Measurements from ENCODE around the gene ISOC2. TPM values are rescaled to one million over a fixed set of nuclear protein-coding genes. Genes with fewer than 3 reads are reported as not detected.

The ISOC2 gene
- total RNA-seq, 1 experiment from 2014 or later: 185 TPM

GRCh38 chr19:55485439-55486011 is 24.1 kb upstream of the ISOC2 start:
- peak overlapping the region; percentile 80 for H3K4me3 ChIP-seq (ENCODE audit: insufficient read depth, low read depth, low read length)
- no peaks in the 10 kb centered on the region for H3K27me3 ChIP-seq (ENCODE audit: control insufficient read depth, insufficient read depth, low read length)
- no peaks in the 10 kb centered on the region for H3K36me3 ChIP-seq (replicated peaks; ENCODE audit: control insufficient read depth, insufficient read depth, low read length)
- DNase-seq: no peak

GRCh38 chr19:55484593-55485438 is 23.4 kb upstream of the ISOC2 start, which contains the start of gene NAT14:
Gene NAT14 (plus strand): TSS chr19:55485188. CDS start chr19:55485709, 521 bp downstream.
- H3K4me3 ChIP-seq (ENCODE audit: insufficient read depth, low read depth, low read length): peak within 1 kb of the TSS; percentile 80
- no peaks in the 10 kb centered on the region for H3K36me3 ChIP-seq (replicated peaks; ENCODE audit: control insufficient read depth, insufficient read depth, low read length)
- peak; percentile 99 for DNase-seq
- H3K27me3 ChIP-seq (ENCODE audit: control insufficient read depth, insufficient read depth, low read length): no peaks in the 10 kb centered on the region

GRCh38 chr19:55483706-55484592 is 22.5 kb upstream of the ISOC2 start:
- peak; percentile 79 for DNase-seq
- Histone ChIP-seq H3K4me3 (ENCODE audit: insufficient read depth, low read depth, low read length) (peak overlapping the region; percentile 80), H3K27me3 (ENCODE audit: control insufficient read depth, insufficient read depth, low read length) (no peaks in the 10 kb centered on the region), H3K36me3 (replicated peaks; ENCODE audit: control insufficient read depth, insufficient read depth, low read length) (no peaks in the 10 kb centered on the region)

GRCh38 chr19:55482967-55483705 is 21.7 kb upstream of the ISOC2 start:
- Histone ChIP-seq H3K27me3 (ENCODE audit: control insufficient read depth, insufficient read depth, low read length) (no peaks in the 10 kb centered on the region), H3K36me3 (replicated peaks; ENCODE audit: control insufficient read depth, insufficient read depth, low read length) (no peaks in the 10 kb centered on the region), H3K4me3 (ENCODE audit: insufficient read depth, low read depth, low read length) (no peak overlapping the region)
- no peak for DNase-seq

GRCh38 chr19:55482156-55482961 is 20.9 kb upstream of the ISOC2 start:
- H3K4me3 ChIP-seq (ENCODE audit: insufficient read depth, low read depth, low read length): no peak overlapping the region; the same call in 1 of the 2 replicates
- H3K27me3 ChIP-seq (ENCODE audit: control insufficient read depth, insufficient read depth, low read length): no peaks in the 10 kb centered on the region
- no peak for DNase-seq
- H3K36me3 ChIP-seq (replicated peaks; ENCODE audit: control insufficient read depth, insufficient read depth, low read length): no peaks in the 10 kb centered on the region

- H3K36me3 ChIP-seq (replicated peaks; ENCODE audit: control insufficient read depth, insufficient read depth, low read length): no peaks in the 10 kb centered on the region
- peak; percentile 94 for DNase-seq
- H3K27me3 ChIP-seq (ENCODE audit: control insufficient read depth, insufficient read depth, low read length): no peaks in the 10 kb centered on the region
- H3K4me3 ChIP-seq (ENCODE audit: insufficient read depth, low read depth, low read length): no peak overlapping the region
These were observed 20.3 kb upstream of the ISOC2 start for GRCh38 chr19:55481794-55482155.

GRCh38 chr19:55481148-55481793 is 19.8 kb upstream of the ISOC2 start:
- peak; percentile 77 for DNase-seq
- Histone ChIP-seq H3K4me3 (ENCODE audit: insufficient read depth, low read depth, low read length) (no peak overlapping the region), H3K27me3 (ENCODE audit: control insufficient read depth, insufficient read depth, low read length) (no peaks in the 10 kb centered on the region)

GRCh38 chr19:55479451-55480230 is 18.2 kb upstream of the ISOC2 start:
- DNase-seq: no peak

More at GRCh38 chr19:55481148-55481793, 19.8 kb upstream of the ISOC2 start:
- H3K36me3 ChIP-seq (replicated peaks; ENCODE audit: control insufficient read depth, insufficient read depth, low read length): no peaks in the 10 kb centered on the region

GRCh38 chr19:55479045-55479444 is 17.6 kb upstream of the ISOC2 start:
- no peaks in the 10 kb centered on the region for H3K27me3 ChIP-seq (ENCODE audit: control insufficient read depth, insufficient read depth, low read length)
- H3K4me3 ChIP-seq (ENCODE audit: insufficient read depth, low read depth, low read length): no peak overlapping the region
- H3K36me3 ChIP-seq (replicated peaks; ENCODE audit: control insufficient read depth, insufficient read depth, low read length): no peaks in the 10 kb centered on the region
- DNase-seq: no peak

More at GRCh38 chr19:55479451-55480230, 18.2 kb upstream of the ISOC2 start:
- H3K36me3 ChIP-seq (replicated peaks; ENCODE audit: control insufficient read depth, insufficient read depth, low read length): no peaks in the 10 kb centered on the region
- H3K4me3 ChIP-seq (ENCODE audit: insufficient read depth, low read depth, low read length): no peak overlapping the region
- H3K27me3 ChIP-seq (ENCODE audit: control insufficient read depth, insufficient read depth, low read length): no peaks in the 10 kb centered on the region

- no peaks in the 10 kb centered on the region for H3K36me3 ChIP-seq (replicated peaks; ENCODE audit: control insufficient read depth, insufficient read depth, low read length)
- H3K4me3 ChIP-seq (ENCODE audit: insufficient read depth, low read depth, low read length): no peak overlapping the region
- H3K27me3 ChIP-seq (ENCODE audit: control insufficient read depth, insufficient read depth, low read length): no peaks in the 10 kb centered on the region
- no peak for DNase-seq
These were observed 16.9 kb upstream of the ISOC2 start for GRCh38 chr19:55478364-55478763.

GRCh38 chr19:55477905-55478304 is 16.5 kb upstream of the ISOC2 start:
- H3K27me3 ChIP-seq (ENCODE audit: control insufficient read depth, insufficient read depth, low read length): no peaks in the 10 kb centered on the region
- H3K36me3 ChIP-seq (replicated peaks; ENCODE audit: control insufficient read depth, insufficient read depth, low read length): no peaks in the 10 kb centered on the region
- H3K4me3 ChIP-seq (ENCODE audit: insufficient read depth, low read depth, low read length): no peak overlapping the region
- no peak for DNase-seq

GRCh38 chr19:55476100-55476775 is 14.8 kb upstream of the ISOC2 start, which contains the start of gene ZNF628:
Gene ZNF628 (plus strand): TSS chr19:55476617. CDS start chr19:55479911, 3,294 bp downstream.
- H3K4me3 ChIP-seq (ENCODE audit: insufficient read depth, low read depth, low read length): peak within 1 kb of the TSS; percentile 51
- peak; percentile 99 for DNase-seq
- H3K27me3 ChIP-seq (ENCODE audit: control insufficient read depth, insufficient read depth, low read length): no peaks in the 10 kb centered on the region
- no peaks in the 10 kb centered on the region for H3K36me3 ChIP-seq (replicated peaks; ENCODE audit: control insufficient read depth, insufficient read depth, low read length)

Measured in H7 (cell line).